ENCODE data around the gene CCPG1.
A peak's percentile ranks its signal among the peaks of the same experiment; 100 is the strongest.
"Not testable (repeated sequence)": the region's sequence is repeated elsewhere in the genome, so short reads cannot be mapped to it uniquely, and the experiment has no call there.

The CCPG1 gene

GRCh38 chr15:55408012-55408928 is at the start of gene CCPG1, which contains the start of gene PIERCE2:
Gene CCPG1 (minus strand): TSS chr15:55408359. CDS start chr15:55389424, 18,935 bp downstream.
Gene PIERCE2 (plus strand): TSS chr15:55408495. CDS start chr15:55408769, 274 bp downstream.
- DNase-seq, result peak; percentile 66 to 69 (median 68)

GRCh38 chr15:55457401-55458022 is 49.4 kb upstream of the CCPG1 start:
- no peak for DNase-seq

GRCh38 chr15:55447030-55447394 is 38.9 kb upstream of the CCPG1 start:
- DNase-seq, result not testable (repeated sequence)

GRCh38 chr15:55446379-55447029 is 38.3 kb upstream of the CCPG1 start:
- DNase-seq, result not testable (repeated sequence)

GRCh38 chr15:55445936-55446335 is 37.8 kb upstream of the CCPG1 start:
- not testable (repeated sequence) for DNase-seq

- DNase-seq, result not testable (repeated sequence)
Measured at GRCh38 chr15:55443141-55443540, 35.0 kb upstream of the CCPG1 start.

GRCh38 chr15:55434989-55435825 is 27.0 kb upstream of the CCPG1 start:
- no peak for DNase-seq

- DNase-seq, result no peak
Measured at GRCh38 chr15:55422089-55422488, 13.9 kb upstream of the CCPG1 start.

GRCh38 chr15:55420171-55420866 is 12.2 kb upstream of the CCPG1 start:
- no peak for DNase-seq

- DNase-seq, result not testable (repeated sequence)
Measured at GRCh38 chr15:55417678-55418077, 9.5 kb upstream of the CCPG1 start.

- DNase-seq, result not testable (repeated sequence)
Measured at GRCh38 chr15:55408976-55409375, 817 bp upstream of the CCPG1 start.

- DNase-seq, result no peak
Measured at GRCh38 chr15:55407498-55408011, 604 bp downstream of the CCPG1 start.

GRCh38 chr15:55403531-55403930 is 4.6 kb downstream of the CCPG1 start:
- DNase-seq, result no peak

GRCh38 chr15:55402707-55403106 is 5.5 kb downstream of the CCPG1 start:
- no peak for DNase-seq

- DNase-seq, result no peak
Measured at GRCh38 chr15:55401786-55402246, 6.3 kb downstream of the CCPG1 start.

GRCh38 chr15:55400050-55400449 is 8.1 kb downstream of the CCPG1 start:
- not testable (repeated sequence) for DNase-seq

GRCh38 chr15:55398243-55398642 is 9.9 kb downstream of the CCPG1 start:
- no peak for DNase-seq

GRCh38 chr15:55394694-55395093 is 13.5 kb downstream of the CCPG1 start:
- DNase-seq, result no peak

GRCh38 chr15:55389264-55389607 is 18.9 kb downstream of the CCPG1 start:
- DNase-seq, result no peak

- DNase-seq, result no peak
Measured at GRCh38 chr15:55387027-55387426, 21.1 kb downstream of the CCPG1 start.

- no peak for DNase-seq
Measured at GRCh38 chr15:55383687-55384086, 24.5 kb downstream of the CCPG1 start.

GRCh38 chr15:55381595-55381994 is 26.6 kb downstream of the CCPG1 start:
- no peak for DNase-seq

Data from activated CD4-positive, CD25-positive, alpha-beta regulatory T cell (primary cell).